Amniotic stem cell (primary cell): ENCODE data around the gene NUAK2.

ENCODE experiments used
- DNase-seq: peaks from one replicate; lab custom pipeline; 2025; lab: John Stamatoyannopoulos, UW

The NUAK2 gene

GRCh38 chr1:205346956-205347574 is 25.5 kb upstream of the NUAK2 start:
- DNase-seq, result no peak

- DNase-seq, result no peak
Observed at GRCh38 chr1:205345761-205346160, 24.2 kb upstream of the NUAK2 start.

GRCh38 chr1:205344066-205344928 is 22.8 kb upstream of the NUAK2 start:
- DNase-seq, result no peak

GRCh38 chr1:205343431-205344065 is 22.0 kb upstream of the NUAK2 start:
- DNase-seq, result no peak

- DNase-seq, result no peak
Observed at GRCh38 chr1:205342986-205343385, 21.4 kb upstream of the NUAK2 start.

GRCh38 chr1:205340676-205341075 is 19.1 kb upstream of the NUAK2 start:
- no peak for DNase-seq

GRCh38 chr1:205339717-205340116 is 18.2 kb upstream of the NUAK2 start:
- no peak for DNase-seq

GRCh38 chr1:205339197-205339702 is 17.7 kb upstream of the NUAK2 start:
- no peak for DNase-seq

GRCh38 chr1:205338011-205338410 is 16.5 kb upstream of the NUAK2 start:
- no peak for DNase-seq

GRCh38 chr1:205337481-205337880 is 15.9 kb upstream of the NUAK2 start:
- DNase-seq, result no peak

- DNase-seq, result no peak
Observed at GRCh38 chr1:205335692-205336091, 14.1 kb upstream of the NUAK2 start.

GRCh38 chr1:205332015-205332791 is 10.7 kb upstream of the NUAK2 start:
- no peak for DNase-seq

GRCh38 chr1:205330150-205330549 is 8.6 kb upstream of the NUAK2 start:
- no peak for DNase-seq

GRCh38 chr1:205329719-205330118 is 8.2 kb upstream of the NUAK2 start:
- DNase-seq, result no peak

GRCh38 chr1:205328476-205328875 is 6.9 kb upstream of the NUAK2 start:
- DNase-seq, result no peak

GRCh38 chr1:205326812-205327466 is 5.4 kb upstream of the NUAK2 start:
- DNase-seq, result no peak

- DNase-seq, result no peak
Observed at GRCh38 chr1:205325334-205325884, 3.9 kb upstream of the NUAK2 start.

- no peak for DNase-seq
Observed at GRCh38 chr1:205324781-205325180, 3.2 kb upstream of the NUAK2 start.

- DNase-seq, result no peak
Observed at GRCh38 chr1:205323794-205324193, 2.2 kb upstream of the NUAK2 start.

GRCh38 chr1:205321959-205322283 is 376 bp upstream of the NUAK2 start:
- no peak for DNase-seq
